HG03135 (cell line): Measurements from ENCODE around the gene JPH2.
"Not testable (repeated sequence)": the region's sequence is repeated elsewhere in the genome, so short reads cannot be mapped to it uniquely, and the experiment has no call there.

Experiments
- ATAC-seq: cut with Tn5 transposase; IDR thresholded peaks from one replicate; pipeline ENCODE4 v1.9.1; 2021; ENCODE audit warnings: mild to moderate bottlenecking, moderate library complexity; ENCODE audit not compliant: unreplicated experiment

Gene JPH2

GRCh38 chr20:44159711-44160110 lies 27.3 kb downstream of the JPH2 start:
- ATAC-seq = no peak

GRCh38 chr20:44159125-44159524 lies 27.9 kb downstream of the JPH2 start:
- ATAC-seq = no peak

GRCh38 chr20:44157061-44157460 lies 29.9 kb downstream of the JPH2 start:
- no peak for ATAC-seq

- no peak for ATAC-seq
These were observed 32.4 kb downstream of the JPH2 start for GRCh38 chr20:44154521-44155001.

GRCh38 chr20:44153636-44154043 lies 33.3 kb downstream of the JPH2 start:
- no peak for ATAC-seq

- ATAC-seq = no peak
These were observed 35.2 kb downstream of the JPH2 start for GRCh38 chr20:44151621-44152416.

- no peak for ATAC-seq
These were observed 40.7 kb downstream of the JPH2 start for GRCh38 chr20:44146272-44146671.

GRCh38 chr20:44145131-44145775 lies 41.7 kb downstream of the JPH2 start:
- ATAC-seq = no peak

GRCh38 chr20:44143936-44144335 lies 43.1 kb downstream of the JPH2 start:
- ATAC-seq = no peak

- no peak for ATAC-seq
These were observed 44.6 kb downstream of the JPH2 start for GRCh38 chr20:44142413-44142812.

GRCh38 chr20:44141873-44142272 lies 45.1 kb downstream of the JPH2 start:
- ATAC-seq = no peak

- ATAC-seq = no peak
These were observed 48.1 kb downstream of the JPH2 start for GRCh38 chr20:44138867-44139266.

GRCh38 chr20:44137266-44137801 lies 49.7 kb downstream of the JPH2 start:
- ATAC-seq = no peak

GRCh38 chr20:44136579-44137265 lies 50.3 kb downstream of the JPH2 start:
- no peak for ATAC-seq

- ATAC-seq = no peak
These were observed 51.4 kb downstream of the JPH2 start for GRCh38 chr20:44135417-44136204.

- no peak for ATAC-seq
These were observed 52.0 kb downstream of the JPH2 start for GRCh38 chr20:44135012-44135412.

- ATAC-seq = no peak
These were observed 53.6 kb downstream of the JPH2 start for GRCh38 chr20:44133424-44133823.

- ATAC-seq = no peak
These were observed 55.3 kb downstream of the JPH2 start for GRCh38 chr20:44131704-44132103.

GRCh38 chr20:44129911-44130718 lies 56.9 kb downstream of the JPH2 start:
- ATAC-seq = no peak

GRCh38 chr20:44129300-44129699 lies 57.7 kb downstream of the JPH2 start:
- ATAC-seq = not testable (repeated sequence)
